Muscle layer of colon (tissue), 2 donors: Measurements from ENCODE around the gene TBC1D22A.

Experiments
- H3K27ac ChIP-seq: one replicate; pipeline ENCODE4 v1.7.0; 2013; ENCODE audit warnings: low read depth, mild to moderate bottlenecking, low read length, moderate library complexity
- H3K27me3 ChIP-seq, 2 donors: one replicate each; pipeline ENCODE4 v1.7.0; 2013; ENCODE audit warnings: low read length in 2 of 2, mild to moderate bottlenecking in 2 of 2; ENCODE audit not compliant: insufficient read depth in 2 of 2, control insufficient read depth in 1 of 2
- H3K36me3 ChIP-seq: one replicate; pipeline ENCODE4 v1.7.0; 2013; ENCODE audit warnings: mild to moderate bottlenecking, low read length; ENCODE audit not compliant: insufficient read depth
- H3K4me1 ChIP-seq: one replicate; pipeline ENCODE4 v1.7.0; 2013; ENCODE audit warnings: mild to moderate bottlenecking, low read length; ENCODE audit not compliant: insufficient read depth
- H3K4me3 ChIP-seq, 2 donors: one replicate each; pipeline ENCODE4 v1.7.0; 2013; ENCODE audit warnings: low read length in 2 of 2, low read depth in 1 of 2, mild to moderate bottlenecking in 1 of 2, moderate library complexity in 1 of 2
- H3K9ac ChIP-seq: one replicate; pipeline ENCODE4 v1.7.0; 2013; ENCODE audit warnings: low read length
- H3K9me3 ChIP-seq: one replicate; pipeline ENCODE4 v1.7.0; 2013; ENCODE audit warnings: mild to moderate bottlenecking, low read length
- donor health status: abdominal sarcoma.
- donor health status: Adenocarcinoma of cecum.

TBC1D22A gene

DNA sequence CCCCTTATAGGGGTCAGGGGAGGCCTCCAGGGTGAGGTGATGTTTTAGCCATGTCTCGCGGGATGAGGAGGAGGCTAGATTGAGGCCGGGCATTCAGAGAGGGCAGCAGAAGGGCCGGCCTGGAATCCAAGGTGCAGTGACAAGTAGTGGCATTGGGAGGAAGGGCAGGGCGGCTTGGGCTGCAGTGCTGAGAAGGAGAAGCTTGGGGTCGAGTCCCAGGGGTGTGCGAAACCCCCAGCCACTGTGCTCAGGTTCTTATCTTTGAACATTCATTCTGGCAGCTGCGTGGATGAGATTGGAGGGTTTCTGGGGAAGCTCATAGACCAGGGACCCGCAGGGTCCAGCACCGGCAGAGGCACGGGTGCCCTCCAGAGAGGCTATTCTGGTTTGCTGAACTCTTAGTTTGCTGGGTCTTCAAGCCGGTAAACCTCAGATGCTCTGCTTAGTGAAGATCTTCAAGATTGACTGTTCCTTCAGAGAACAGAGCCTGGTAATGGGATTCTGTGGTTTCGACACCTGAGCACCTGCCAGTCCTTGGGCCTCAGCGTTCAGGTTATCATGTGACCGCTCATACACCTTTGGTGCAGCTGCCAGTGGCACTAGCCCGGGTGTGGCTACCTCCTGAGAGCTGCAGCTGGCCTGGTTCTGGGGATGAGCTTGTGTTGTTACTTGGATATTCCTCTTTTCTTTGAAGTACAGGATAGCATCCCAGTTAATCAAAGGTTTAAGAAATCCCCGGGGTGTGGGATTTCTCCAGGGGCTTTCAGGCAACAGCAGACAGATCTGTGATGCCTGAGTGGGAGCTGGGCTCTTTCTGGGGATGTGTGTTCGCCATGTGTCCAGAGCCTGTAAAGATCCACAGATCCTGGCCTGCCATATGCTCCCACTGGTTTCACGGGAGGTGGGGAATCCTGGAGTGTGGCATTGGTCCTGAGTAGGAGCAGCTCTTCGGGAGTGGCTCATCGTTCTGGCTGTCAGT, 152.8 kb downstream of the TBC1D22A start:
- Histone ChIP-seq H3K9me3 (no peaks in the 10 kb centered on the region), H3K27ac (no peak overlapping the region), H3K4me3 (no peak overlapping the region), H3K4me1 (no peaks in the 10 kb centered on the region), H3K9ac (no peak overlapping the region), H3K27me3 (no peaks in the 10 kb centered on the region), H3K36me3 (peaks cover 3% of the 10 kb centered on the region)

DNA sequence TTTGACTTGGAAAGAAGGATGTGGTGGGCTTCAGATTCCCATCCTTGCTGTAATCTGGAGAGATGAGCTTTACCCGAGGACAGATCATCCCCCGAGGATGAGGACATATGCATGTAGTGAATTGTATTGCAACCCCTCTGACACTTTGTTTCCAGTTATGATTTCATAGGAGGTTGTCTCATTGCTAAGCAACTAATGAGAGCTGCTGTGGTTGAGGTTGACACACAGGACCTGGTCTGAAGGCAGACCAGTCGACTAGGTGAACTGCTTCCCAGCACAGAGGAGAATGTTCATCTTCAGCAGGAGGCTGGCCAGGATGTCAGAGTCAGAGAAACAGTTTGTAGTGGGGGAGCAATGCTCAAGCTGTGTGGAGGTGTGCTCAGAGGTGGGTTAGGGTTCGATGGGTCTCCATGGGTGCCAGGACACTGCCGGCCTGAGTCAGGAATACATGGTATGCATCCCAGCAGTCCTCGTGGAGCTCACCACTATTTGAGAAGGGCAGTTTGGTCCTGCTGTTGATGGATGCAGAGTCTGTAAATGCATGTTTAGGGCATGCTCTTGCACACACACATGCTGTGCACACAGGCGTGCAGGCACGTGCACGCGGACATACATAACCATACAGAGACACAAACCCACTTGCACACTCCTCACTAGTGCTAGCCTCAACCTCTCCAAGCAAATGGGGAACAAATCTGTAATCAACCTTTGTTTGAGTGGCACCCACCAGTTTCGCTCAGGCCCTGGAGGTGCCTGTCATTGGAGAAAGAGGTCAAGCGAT, 153.7 kb downstream of the TBC1D22A start:
- no peak overlapping the region for H3K4me3 ChIP-seq
- H3K36me3 ChIP-seq = peaks cover 3% of the 10 kb centered on the region
- no peaks in the 10 kb centered on the region for H3K4me1 ChIP-seq
- no peaks in the 10 kb centered on the region for H3K27me3 ChIP-seq
- H3K9ac ChIP-seq = no peak overlapping the region
- no peak overlapping the region for H3K27ac ChIP-seq
- no peaks in the 10 kb centered on the region for H3K9me3 ChIP-seq

DNA sequence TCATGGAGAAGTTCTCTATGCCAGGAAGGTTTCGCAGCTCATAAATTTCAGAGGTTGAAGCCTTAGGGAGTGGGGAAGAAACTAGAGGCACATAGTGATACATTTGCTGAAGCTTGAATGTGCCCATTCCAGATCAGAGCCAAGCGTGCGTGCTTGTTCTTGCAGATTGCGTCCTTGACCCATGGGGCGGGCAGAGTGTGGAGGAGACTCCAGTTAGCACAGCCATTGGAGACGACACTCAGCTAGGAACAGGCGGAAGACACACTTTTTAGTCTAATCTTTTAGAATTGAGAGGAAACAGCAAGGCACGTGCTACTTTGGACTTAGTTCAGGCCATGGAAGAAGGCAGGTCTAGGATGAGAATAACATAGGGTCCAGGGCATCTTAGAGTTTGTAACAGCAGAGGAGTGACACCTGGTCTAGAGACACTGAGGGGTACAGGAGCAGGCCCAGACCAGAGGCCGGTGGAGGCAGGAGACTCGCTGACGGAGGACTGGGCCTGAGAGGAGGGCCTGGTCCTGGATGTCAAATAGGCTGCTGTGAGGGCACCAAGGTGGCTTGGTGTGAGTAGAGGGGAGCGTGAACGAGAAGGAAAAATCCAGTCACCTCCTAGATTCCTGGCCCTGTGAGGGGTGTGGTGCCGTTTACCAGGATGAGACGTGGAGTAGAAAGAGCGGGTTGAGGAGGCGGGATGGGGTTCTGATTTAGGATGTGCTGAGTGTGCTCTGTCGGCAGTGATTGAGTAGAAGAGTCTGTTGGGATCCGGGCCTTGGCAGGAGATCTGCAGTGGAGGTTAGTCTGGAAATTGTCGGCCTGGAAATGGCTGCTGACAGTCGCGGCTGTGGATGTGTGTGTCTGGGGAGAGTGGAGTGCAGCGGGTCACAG, 154.7 kb downstream of the TBC1D22A start:
- no peaks in the 10 kb centered on the region for H3K9me3 ChIP-seq
- no peak overlapping the region for H3K9ac ChIP-seq
- H3K4me1 ChIP-seq = no peaks in the 10 kb centered on the region
- H3K27ac ChIP-seq = no peak overlapping the region
- no peak overlapping the region for H3K4me3 ChIP-seq
- H3K27me3 ChIP-seq = no peaks in the 10 kb centered on the region
- peaks cover 3% of the 10 kb centered on the region for H3K36me3 ChIP-seq

DNA sequence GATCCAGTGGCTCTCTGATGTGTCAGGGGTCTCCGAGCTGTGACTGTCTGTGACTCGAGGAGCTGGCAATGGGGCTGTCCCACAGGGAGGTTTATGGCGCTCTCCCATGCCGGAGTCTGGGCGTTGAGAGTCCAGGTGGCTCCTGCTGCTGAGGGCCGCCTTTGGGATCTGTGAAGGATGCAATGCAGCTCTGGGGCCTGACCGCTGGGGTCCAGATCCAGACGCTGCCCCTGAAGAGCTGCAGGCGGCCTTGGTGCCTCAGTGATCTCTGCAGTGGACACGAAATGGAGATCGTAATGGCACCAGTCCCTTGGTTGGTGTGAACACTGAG, 155.3 kb downstream of the TBC1D22A start:
- Histone ChIP-seq H3K9me3 (no peaks in the 10 kb centered on the region), H3K9ac (no peak overlapping the region), H3K4me3 (no peak overlapping the region), H3K36me3 (peaks cover 3% of the 10 kb centered on the region), H3K4me1 (no peaks in the 10 kb centered on the region), H3K27me3 (no peaks in the 10 kb centered on the region), H3K27ac (no peak overlapping the region)

DNA sequence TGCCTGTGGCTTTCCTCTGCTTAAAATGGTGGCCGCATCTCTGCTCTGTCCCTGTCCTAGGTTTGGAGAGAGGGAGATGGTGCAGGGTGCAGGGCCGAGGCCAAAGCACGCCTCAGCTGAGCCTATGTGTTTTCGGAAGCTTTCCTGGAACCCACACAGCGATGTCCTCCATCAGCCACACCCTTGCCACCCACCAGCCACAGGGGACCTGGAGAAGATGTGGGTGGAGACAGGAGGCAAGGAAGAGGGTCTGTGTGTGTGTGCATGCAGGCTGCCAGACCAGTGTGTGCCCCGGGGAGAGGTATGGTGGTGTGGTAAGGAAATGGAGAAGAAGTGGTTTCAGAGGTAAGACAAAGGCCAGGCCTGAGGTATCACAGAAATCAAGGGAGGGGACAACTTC, 155.7 kb downstream of the TBC1D22A start:
- Histone ChIP-seq H3K9me3 (no peaks in the 10 kb centered on the region), H3K36me3 (peaks cover 3% of the 10 kb centered on the region), H3K4me1 (no peaks in the 10 kb centered on the region), H3K9ac (no peak overlapping the region), H3K27me3 (no peaks in the 10 kb centered on the region), H3K27ac (no peak overlapping the region), H3K4me3 (no peak overlapping the region)

DNA sequence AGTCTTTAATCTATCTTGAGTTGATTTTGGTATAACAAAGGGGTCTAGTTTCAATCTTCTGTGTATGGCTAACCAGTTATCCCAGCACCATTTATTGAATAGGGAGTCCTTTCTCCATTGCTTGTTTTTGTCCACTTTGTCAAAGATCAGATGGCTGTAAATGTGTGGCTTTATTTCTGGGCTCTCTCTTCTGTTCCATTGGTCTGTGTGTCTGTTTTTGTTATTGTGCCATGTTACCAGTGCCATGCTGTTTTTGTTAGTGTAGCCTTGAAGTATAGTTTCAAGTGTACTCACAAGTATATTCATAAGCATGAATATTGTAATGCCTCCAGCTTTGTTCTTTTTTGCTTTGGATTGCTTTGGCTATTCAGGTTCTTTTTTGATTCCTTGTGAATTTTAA, 159.6 kb downstream of the TBC1D22A start:
- no peak overlapping the region for H3K27ac ChIP-seq
- no peaks in the 10 kb centered on the region for H3K4me1 ChIP-seq
- H3K9ac ChIP-seq = no peak overlapping the region
- no peaks in the 10 kb centered on the region for H3K9me3 ChIP-seq
- H3K36me3 ChIP-seq = no peaks in the 10 kb centered on the region
- no peaks in the 10 kb centered on the region for H3K27me3 ChIP-seq
- no peak overlapping the region for H3K4me3 ChIP-seq

DNA sequence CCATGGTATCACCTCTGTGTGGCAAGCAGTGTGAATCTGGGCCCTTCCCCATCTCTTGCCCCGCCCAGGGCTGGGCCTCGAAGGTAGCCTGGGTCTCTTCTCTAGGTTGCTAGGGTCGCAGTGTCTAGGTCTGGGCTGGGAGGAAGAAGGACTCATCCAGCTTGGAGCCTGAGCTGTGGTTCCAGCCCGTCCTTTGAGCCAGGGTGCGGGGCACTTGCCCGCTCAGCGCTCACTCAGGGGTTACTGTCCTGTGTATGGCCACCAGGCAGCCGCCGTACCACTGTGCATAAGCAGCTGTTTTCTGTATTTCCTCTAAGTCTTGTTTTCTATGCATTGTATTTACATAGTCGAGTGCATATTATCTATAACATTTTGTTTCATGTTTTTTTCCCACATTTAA, 160.9 kb downstream of the TBC1D22A start:
- Histone ChIP-seq H3K4me1 (no peaks in the 10 kb centered on the region), H3K4me3 (no peak overlapping the region), H3K9me3 (no peaks in the 10 kb centered on the region), H3K27ac (no peak overlapping the region), H3K36me3 (no peaks in the 10 kb centered on the region), H3K9ac (no peak overlapping the region), H3K27me3 (no peaks in the 10 kb centered on the region)

DNA sequence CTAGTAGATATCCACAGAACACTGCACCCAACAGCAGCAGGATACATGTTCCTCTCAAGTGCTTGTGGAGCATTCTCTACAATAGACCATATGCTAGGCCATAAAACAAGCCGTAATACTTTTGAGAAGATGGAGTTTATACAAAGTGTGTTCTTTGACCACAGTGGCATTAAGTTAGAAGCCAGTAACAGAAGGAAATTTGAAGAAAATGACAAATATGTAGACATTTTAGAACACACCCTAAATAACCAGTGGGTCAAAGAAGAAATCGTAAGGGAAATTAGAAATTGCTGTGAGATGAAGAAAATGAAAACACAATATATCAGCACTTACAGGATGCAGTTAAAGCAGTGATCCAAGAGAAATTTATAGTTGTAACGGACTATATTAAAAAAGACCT, 163.4 kb downstream of the TBC1D22A start:
- Histone ChIP-seq H3K4me3 (no peak overlapping the region), H3K27ac (no peak overlapping the region), H3K4me1 (no peaks in the 10 kb centered on the region), H3K9me3 (no peaks in the 10 kb centered on the region), H3K36me3 (no peaks in the 10 kb centered on the region), H3K27me3 (no peaks in the 10 kb centered on the region), H3K9ac (no peak overlapping the region)

DNA sequence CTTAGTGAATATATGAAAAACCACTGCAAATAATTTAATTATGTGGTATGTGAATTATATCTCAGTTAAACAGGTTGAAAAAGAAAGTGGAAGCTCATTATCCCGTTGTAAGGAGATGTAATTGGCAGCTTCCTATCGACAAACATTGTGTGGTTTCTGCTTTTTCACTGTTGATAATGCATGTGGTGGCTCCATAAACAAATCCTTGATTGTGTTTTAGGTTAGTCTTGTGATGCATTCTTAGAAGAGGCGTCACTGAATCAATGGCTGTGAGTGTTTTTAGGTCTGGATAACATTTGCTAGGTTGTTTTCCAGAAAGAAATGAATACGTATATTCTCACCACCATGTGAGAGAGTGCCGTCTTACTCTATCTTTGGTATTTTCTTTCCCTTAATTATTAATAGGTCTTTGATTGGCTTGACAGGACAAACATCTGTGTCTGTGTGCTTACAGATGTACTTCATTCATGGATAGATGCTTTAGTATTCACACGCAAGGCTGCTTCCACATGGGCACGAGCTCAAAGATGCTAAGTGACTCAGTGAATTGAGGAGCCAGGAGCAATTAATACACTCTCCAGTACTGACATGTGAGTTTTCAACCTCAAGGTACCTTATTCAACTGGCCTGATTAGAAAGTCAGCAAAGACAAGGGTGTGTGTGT, 166.7 kb downstream of the TBC1D22A start:
- H3K36me3 ChIP-seq = no peaks in the 10 kb centered on the region
- H3K9me3 ChIP-seq = no peaks in the 10 kb centered on the region
- no peaks in the 10 kb centered on the region for H3K4me1 ChIP-seq
- no peak overlapping the region for H3K27ac ChIP-seq
- H3K27me3 ChIP-seq = no peaks in the 10 kb centered on the region
- H3K4me3 ChIP-seq = no peak overlapping the region
- no peak overlapping the region for H3K9ac ChIP-seq

DNA sequence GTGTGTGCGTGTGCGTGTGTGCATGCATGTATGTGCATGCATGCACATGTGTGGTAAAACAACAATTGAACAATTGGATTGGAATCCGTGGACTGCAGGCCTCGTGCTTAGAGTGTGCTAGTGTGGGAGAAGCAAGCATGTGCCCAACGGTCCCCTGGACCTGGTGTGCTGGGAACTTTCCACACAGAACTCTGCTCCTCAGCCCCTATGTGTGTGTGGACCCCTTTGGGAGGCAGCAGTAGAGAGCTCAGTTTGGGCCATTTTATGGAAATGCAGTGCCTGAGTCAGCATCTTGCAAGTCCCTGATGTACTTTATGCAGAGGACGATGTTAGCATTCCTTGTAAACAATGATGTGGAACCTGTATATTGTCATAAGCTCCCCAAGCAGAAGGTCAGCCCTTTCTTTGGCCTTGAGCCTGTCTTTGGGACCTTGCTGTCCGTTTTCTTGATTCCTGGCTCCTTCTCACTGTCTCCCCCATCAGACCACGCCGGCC, 167.3 kb downstream of the TBC1D22A start:
- Histone ChIP-seq H3K27ac (no peak overlapping the region), H3K9me3 (no peaks in the 10 kb centered on the region)

More for the DNA sequence above, 167.3 kb downstream of the TBC1D22A start:
- no peak overlapping the region for H3K9ac ChIP-seq
- H3K4me1 ChIP-seq = no peaks in the 10 kb centered on the region
- H3K27me3 ChIP-seq = no peaks in the 10 kb centered on the region
- H3K4me3 ChIP-seq = no peak overlapping the region
- H3K36me3 ChIP-seq = no peaks in the 10 kb centered on the region
